Skin epidermis (tissue), 12 donors: ENCODE results near the gene MYH7B.

Experiments
- H3K27ac ChIP-seq, 21 experiments: fragments of 200-600 bp; sonication (generic) in 11 of 21; one replicate each; pipeline ENCODE4 v1.5.0; 2020; ENCODE audit warnings: mild to moderate bottlenecking in 3 of 21, inconsistent platforms in 2 of 21, moderate library complexity in 2 of 21
- H3K4me3 ChIP-seq, 7 experiments: fragments of 200-600 bp; sonication (generic) in 2 of 7; one replicate each; pipeline ENCODE4 v1.5.0; 2020; ENCODE audit warnings: inconsistent platforms in 2 of 7, mild to moderate bottlenecking in 2 of 7, moderate library complexity in 1 of 7

Gene MYH7B

DNA sequence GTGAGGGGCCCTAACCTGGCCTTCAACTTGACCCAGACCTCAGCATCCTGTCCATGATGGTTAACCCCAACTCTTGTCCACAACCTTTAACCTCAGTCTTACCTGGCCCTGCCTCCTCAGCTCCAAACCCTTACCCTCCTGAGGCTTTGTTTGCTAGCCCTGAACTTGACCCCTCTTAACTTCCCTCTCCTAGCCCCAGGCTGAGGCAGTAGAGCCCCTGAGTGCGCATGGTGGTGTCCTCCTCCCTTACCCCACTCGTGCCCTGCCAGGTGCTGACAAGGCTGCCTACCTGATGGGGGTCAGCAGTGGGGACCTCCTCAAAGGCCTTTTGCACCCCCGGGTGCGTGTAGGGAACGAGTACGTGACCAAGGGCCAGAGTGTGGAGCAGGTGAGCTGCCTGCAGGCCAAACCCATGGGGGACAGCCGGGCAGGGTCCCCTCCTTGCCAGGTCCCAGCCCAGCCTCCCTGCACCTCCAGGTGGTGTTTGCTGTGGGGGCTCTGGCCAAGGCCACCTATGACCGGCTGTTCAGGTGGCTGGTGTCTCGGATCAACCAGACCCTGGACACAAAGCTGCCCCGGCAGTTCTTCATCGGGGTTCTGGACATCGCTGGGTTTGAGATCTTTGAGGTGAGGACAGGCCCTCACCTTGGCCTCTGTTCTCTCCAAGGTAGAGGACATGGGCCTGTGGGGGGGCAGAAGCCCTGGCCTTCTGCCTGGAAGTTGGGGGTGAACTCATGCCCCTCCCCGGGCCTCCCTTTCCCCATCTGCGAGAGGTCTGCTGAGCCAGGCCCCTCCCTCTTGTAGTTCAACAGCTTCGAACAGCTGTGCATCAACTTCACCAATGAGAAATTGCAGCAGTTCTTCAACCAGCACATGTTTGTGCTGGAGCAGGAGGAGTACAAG lies 31.9 kb downstream of the MYH7B start:
- Histone ChIP-seq H3K27ac (no peak overlapping the region), H3K4me3 (no peak overlapping the region)

- H3K27ac ChIP-seq: no peak overlapping the region
- H3K4me3 ChIP-seq: no peak overlapping the region
Observed at GRCh38 chr20:34988191-34988540, 32.5 kb downstream of the MYH7B start.

DNA sequence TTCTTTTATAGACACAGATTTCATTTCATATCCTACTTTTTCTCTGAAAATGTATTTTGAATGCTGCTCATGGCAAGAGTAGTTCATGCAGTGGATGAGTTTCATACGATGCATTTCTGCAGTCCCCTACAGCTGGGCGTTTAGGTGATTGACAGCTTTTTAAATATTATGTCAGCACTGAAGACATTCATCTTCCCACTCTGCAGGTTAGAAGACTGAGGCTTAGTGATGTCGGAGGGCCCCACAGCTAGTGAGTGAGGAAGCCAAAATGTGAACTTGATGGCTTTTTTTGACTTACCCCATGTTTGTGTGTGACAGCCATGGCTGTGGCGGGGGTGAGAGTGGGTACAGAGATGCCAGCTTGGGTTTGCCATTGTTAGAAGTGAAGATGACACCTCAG lies 33.5 kb downstream of the MYH7B start:
- H3K4me3 ChIP-seq: no peak overlapping the region
- no peak overlapping the region for H3K27ac ChIP-seq

GRCh38 chr20:34989670-34990069 lies 34.0 kb downstream of the MYH7B start:
- Histone ChIP-seq H3K27ac (no peak overlapping the region), H3K4me3 (no peak overlapping the region)

DNA sequence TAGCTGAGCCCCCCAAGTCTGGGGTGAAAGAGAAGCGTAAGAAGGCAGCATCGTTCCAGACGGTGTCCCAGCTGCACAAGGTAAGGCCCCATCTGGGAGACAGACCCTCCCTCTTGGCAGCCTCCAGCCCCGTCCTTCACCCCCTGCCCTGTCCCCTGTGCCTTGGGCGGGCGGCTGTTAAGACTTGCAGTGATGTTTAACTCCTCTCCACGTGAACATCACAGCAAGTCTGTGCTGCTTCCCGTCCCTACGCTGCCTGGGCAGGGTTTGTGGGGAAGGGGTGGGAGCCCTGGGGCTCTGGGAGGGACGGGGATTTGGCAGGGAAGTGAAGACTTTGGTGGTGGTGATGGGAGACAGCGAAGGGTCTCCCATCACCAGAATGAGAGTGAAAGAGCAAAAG lies 34.6 kb downstream of the MYH7B start:
- Histone ChIP-seq H3K4me3 (no peak overlapping the region), H3K27ac (no peak overlapping the region)

DNA sequence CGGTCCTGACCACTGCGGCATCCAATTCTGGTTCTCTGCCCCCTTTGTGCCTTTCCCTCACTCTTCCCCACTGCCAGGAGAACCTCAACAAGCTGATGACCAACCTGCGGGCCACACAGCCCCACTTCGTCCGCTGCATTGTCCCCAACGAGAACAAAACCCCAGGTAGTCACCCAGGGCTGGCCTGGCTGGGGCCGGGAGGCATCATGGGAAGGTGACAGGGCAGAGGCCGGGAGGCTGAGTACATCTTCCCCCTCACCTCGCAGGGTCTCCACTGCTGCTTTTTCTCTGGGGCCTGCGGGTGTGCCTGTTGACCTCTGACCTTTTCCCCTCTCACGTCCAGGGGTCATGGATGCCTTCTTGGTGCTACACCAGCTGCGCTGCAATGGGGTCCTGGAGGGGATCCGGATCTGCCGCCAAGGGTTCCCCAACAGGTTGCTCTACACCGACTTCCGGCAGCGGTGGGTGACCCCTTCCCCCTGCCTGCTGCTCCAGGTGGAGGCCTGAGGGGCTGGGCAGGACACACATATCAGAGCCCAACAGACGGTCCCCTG lies 35.1 kb downstream of the MYH7B start:
- Histone ChIP-seq H3K4me3 (no peak overlapping the region), H3K27ac (no peak overlapping the region)

DNA sequence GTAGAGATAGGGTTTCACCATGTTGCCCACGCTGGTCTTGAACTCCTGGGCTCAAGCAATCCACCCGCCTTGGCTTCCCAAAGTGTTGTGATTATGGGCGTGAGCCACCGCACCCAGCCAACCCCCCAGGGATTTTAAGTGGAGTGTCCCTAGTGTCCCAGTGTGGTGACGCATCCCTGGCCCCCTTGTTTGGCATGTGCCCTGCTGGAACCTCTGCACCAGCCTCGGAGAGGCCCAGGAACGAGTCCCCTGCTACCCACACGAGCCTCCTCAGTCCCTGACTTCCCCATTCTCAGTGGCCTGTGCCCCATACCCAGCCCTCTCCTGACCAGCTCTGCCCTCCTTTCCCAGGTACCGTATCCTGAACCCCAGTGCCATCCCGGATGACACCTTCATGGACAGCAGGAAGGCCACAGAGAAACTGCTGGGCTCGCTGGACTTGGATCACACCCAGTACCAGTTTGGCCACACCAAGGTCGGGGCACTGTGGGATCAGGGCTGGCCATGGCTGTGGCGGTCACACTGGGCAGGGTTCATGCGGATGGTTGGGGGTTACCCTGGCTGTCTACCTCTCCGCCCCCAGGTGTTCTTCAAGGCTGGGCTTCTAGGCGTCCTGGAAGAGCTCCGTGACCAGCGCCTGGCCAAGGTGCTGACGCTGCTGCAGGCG lies 37.2 kb downstream of the MYH7B start:
- Histone ChIP-seq H3K27ac (no peak overlapping the region), H3K4me3 (no peak overlapping the region)

GRCh38 chr20:34993941-34994508 lies 38.4 kb downstream of the MYH7B start:
- H3K27ac ChIP-seq: no peak overlapping the region
- no peak overlapping the region for H3K4me3 ChIP-seq

DNA sequence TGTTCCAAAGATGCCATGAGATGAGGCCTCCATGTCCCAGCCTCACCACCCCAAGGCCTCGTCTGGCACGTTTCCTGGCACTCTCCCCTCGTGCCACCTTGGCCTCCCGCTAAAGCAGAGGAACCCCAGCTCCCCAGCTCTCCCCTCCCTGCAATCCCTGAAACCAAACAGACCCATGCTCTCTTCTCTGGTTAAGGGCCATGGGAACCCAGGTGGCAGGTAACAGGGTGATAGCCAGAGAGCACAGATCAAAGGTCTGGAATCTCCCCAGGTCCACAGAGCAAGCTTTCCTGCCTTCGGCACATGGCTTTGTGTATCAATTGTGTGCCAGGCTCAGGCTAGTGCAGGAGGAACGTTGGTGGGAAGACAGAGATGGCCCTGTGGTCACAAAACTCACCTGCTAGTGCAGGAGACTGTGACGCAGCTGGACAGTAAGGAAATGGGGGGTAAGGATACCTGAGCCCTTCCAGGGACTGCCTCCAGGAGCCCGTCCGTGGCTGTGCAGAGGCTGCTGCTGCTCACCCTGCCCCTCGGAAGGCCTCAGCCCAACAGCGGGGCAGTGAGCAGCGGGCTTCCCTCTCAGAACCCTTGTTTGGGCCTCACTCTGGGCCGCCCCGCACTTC lies 39.0 kb downstream of the MYH7B start:
- H3K27ac ChIP-seq: no peak overlapping the region
- H3K4me3 ChIP-seq: no peak overlapping the region

- Histone ChIP-seq H3K4me3 (no peak overlapping the region), H3K27ac (no peak overlapping the region)
Observed at GRCh38 chr20:34995192-34995591, 39.5 kb downstream of the MYH7B start.

- Histone ChIP-seq H3K27ac (no peak overlapping the region), H3K4me3 (no peak overlapping the region)
Observed at GRCh38 chr20:34995696-34996095, 40.0 kb downstream of the MYH7B start.

- no peak overlapping the region for H3K27ac ChIP-seq
- H3K4me3 ChIP-seq: no peak overlapping the region
Observed at GRCh38 chr20:34996243-34997028, 40.8 kb downstream of the MYH7B start.

GRCh38 chr20:34997131-34997561 lies 41.5 kb downstream of the MYH7B start:
- Histone ChIP-seq H3K4me3 (no peak overlapping the region), H3K27ac (no peak overlapping the region)

GRCh38 chr20:34997774-34998173 lies 42.1 kb downstream of the MYH7B start:
- no peak overlapping the region for H3K27ac ChIP-seq
- no peak overlapping the region for H3K4me3 ChIP-seq

- H3K27ac ChIP-seq: no peak overlapping the region
Observed at GRCh38 chr20:34998331-34998950, 42.8 kb downstream of the MYH7B start.

DNA sequence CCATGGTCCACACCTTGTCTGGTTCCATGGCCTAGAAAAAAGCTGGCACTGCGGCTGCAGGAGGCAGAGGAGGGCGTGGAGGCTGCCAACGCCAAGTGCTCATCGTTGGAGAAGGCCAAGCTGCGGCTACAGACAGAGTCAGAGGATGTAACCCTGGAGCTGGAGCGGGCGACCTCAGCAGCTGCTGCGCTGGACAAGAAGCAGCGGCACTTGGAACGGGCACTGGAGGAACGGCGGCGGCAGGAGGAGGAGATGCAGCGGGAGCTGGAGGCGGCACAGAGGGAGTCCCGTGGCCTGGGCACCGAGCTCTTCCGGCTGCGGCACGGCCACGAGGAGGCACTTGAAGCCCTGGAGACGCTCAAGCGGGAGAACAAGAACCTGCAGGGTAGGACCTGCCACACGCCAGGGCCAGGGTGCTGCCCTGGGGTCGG lies 43.4 kb downstream of the MYH7B start:
- no peak overlapping the region for H3K4me3 ChIP-seq
- no peak overlapping the region for H3K27ac ChIP-seq

More at GRCh38 chr20:34998331-34998950, 42.8 kb downstream of the MYH7B start:
- H3K4me3 ChIP-seq: no peak overlapping the region

DNA sequence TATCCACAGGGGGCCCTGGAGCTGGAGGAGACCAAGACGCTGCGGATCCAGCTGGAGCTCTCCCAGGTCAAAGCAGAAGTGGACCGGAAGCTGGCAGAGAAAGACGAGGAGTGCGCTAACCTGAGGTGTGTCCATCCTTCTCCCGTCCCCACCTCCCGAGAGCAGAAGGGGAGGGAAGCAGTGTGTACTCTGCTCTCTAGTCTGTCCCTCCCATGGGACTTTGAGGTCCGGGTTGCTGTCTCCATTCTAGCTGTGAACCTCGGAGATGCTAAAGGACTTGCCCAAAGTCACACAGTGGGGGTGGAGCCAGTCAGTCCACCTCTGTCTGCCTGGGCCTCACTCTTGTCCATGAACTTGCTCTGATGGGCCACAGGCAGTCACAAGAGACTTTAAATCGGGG lies 44.1 kb downstream of the MYH7B start:
- H3K27ac ChIP-seq: no peak overlapping the region

GRCh38 chr20:35000311-35000921 lies 44.7 kb downstream of the MYH7B start:
- no peak overlapping the region for H3K4me3 ChIP-seq
- H3K27ac ChIP-seq: no peak overlapping the region

More for the DNA sequence above, 44.1 kb downstream of the MYH7B start:
- no peak overlapping the region for H3K4me3 ChIP-seq
